Activated T-cell treated with anti-CD3 and anti-CD28 coated beads for 24 hours (primary cell): ENCODE measurements around the gene TOR2A.
"Not testable (repeated sequence)": the region's sequence is repeated elsewhere in the genome, so short reads cannot be mapped to it uniquely, and the experiment has no call there.

ENCODE experiments used
- DNase-seq: peaks from one replicate; pipeline ENCODE4 v3.0.0-alpha.2; 2020; ENCODE audit warnings: low read depth

The TOR2A gene

DNA sequence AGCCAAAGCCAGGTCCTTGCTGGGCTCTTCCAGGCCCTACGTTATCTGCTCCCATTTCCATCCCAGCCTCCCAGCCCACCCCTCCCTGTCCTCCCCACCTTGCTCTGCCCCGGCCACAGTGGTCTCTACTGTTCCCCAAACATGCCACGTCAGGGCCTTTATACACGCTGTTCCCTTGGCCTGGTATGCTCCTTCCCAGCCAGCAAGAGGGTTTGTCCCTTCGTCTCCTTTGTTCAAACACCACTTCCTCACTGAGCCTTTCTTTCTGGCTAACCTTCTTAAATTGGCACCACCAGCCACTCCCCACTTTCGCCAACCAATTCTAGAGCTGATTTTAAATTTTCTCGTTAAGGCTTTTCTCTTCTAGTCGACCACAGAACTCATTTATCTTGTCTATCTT, 33.6 kb upstream of the TOR2A start:
- no peak for DNase-seq

DNA sequence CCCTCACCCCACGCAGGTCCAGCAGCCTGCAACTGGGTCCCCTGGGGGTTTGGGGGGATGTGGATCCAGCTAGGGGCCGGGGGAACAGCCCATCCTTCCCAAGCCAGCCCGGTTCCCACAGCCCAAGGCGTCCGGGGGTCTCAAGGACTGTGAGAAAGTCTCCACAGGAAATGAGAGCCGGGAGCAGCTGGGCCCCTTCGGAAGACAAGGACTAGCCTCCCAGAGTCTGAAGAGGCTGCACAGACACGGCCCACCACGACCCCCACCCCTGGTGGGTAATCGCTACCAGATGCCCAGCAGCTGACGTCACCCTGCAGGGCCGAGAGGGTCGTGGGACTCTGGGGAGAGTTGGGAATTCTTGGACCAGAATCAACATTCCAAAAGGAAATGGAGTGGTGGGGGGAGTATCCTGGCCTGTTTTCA, 32.8 kb upstream of the TOR2A start:
- no peak for DNase-seq

DNA sequence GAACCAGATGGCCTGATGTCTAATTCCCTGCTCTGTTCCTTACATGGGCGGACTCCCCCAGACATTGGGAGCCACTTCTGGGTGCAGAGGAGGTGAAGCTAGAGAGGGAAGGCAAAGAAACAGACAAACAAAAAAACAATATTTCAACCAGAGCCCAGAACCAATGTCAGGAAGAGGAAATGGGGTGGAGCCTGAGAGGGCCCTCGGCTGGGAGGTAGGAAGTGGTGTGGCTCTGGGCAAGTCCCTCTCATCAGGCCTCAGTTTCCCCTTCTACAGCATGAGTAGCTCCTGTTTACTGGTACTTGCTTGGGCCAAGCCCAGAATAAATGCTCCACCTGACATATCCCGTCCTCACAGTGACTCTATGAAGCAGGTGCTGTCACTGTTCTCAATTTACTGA, 32.3 kb upstream of the TOR2A start:
- no peak for DNase-seq

DNA sequence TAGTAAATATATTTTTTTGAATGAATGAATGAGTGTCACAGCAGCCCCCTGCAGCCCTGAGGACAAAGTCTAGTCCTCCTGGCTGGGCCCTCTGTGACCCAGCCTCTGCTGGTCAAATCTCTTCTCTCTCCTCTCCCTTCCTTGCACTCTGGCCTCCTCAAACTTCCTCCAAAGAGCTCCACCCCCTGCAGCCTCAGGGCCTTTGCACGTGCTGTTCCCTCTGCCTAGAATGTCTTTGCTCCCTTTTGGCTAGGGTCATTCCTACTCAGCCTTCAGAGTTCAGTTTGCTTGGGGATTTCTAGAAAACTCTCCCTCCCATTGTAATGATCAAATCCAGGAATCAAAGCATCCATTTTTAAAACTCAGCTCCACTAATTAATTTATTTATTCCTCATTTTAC, 30.3 kb upstream of the TOR2A start:
- no peak for DNase-seq

DNA sequence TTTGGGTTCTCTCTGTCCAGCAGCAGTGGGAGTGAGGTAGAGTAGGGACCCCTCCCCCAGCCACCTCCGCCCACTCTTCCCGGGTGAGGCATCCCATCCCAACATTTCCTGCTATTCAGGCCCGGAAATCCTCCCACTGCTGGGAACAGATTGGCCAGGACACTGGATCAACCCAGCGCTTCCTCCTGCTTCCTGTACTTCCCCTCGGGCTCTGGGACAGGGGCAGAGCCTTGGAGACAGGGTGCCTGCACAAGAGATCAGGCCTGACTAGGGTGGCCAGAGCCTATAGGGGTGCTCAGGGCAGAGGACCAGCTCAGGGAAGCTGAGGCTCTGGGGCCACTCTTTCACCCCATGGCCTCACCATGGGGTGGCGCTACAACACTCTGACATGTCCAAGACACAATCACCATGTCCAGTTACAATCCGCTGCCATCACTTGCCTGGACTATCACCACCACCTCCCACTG, 28.9 kb upstream of the TOR2A start:
- no peak for DNase-seq

DNA sequence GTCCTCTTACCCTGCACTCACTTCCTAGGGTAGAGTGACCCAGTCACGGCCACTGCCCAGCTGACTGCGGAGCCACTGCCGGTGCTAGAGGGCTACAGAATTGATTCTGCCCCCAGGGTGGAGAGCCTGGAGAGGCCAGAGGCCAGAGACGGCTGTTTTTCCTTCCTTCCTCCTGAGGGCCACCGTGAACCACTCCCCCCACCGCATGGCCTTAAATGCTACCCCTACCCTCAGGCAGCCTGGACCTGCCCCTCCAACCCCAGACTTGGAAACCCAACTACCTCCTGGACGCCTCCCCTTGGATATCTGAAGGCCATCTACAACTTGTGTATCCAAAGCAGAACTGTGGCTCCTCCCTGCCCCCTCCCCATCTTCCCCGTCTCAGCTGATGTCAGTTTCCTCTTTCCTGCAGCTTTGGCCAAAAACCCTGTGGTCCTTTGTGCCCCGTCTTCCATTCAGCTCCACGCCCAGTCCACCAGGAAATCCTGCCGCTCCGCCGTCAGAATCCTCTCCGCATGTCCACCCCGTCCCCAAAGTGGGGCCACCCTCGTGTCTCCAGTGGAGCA, 27.1 kb upstream of the TOR2A start:
- no peak for DNase-seq

DNA sequence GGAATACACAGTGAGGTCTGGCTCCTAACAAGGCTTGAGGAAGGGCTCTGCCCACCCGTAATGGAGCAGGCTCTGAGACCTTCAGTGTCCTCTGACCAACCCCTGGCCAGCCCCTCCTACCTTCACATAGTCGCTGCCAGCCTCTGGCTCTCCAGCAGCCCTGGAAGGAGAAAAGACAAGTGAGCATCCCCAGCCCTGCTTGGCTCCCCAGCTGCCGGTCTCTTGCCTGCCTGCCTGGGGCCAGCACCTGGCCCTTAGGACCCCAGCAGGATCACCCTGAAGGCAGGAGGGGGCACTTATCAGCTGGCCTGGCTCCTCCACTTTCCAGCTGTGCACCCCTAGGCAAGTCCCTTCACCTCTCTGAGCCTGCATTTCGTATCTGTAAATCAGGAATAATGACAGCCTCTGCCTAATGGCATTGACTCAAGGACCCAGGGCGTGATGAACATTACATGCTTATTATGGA, 26.4 kb upstream of the TOR2A start:
- no peak for DNase-seq

DNA sequence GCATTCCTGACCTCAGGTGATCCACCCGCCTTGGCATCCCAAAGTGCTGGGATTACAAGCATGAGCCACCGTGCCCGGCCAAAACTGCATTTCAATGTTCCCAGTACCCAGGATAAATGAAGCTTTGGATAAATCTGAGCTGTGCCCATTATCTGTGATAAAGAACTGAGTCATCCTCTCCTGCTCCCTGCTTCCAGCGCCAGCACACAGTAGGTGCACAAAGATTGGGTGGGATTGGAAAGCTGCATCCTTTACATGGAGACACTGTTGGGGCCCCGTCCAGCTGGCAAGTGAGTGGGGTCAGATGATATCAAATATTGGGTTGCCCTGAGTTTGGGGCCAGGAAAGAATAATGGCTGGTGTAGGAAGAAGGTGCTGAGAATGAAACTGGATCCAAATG, 26.0 kb upstream of the TOR2A start:
- no peak for DNase-seq

DNA sequence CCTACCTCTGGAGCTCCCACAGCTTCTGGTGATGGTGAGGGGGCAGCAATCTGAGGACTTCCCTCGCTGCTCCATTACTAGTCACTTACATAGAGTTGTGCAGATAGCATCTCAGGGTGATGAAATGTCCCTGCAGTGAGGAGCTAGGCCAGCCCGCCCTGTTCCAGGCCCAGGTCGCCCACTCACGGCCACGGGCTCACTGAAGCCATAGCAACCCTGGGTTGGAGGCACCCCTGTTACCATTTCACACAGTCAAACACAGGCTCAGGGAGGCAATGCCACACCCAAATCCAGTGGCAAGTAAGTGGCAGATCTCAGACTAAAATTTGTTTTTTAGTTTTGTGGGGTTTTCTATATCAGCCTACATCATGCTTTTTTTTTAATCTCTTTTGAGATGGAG, 23.7 kb upstream of the TOR2A start:
- no peak for DNase-seq

DNA sequence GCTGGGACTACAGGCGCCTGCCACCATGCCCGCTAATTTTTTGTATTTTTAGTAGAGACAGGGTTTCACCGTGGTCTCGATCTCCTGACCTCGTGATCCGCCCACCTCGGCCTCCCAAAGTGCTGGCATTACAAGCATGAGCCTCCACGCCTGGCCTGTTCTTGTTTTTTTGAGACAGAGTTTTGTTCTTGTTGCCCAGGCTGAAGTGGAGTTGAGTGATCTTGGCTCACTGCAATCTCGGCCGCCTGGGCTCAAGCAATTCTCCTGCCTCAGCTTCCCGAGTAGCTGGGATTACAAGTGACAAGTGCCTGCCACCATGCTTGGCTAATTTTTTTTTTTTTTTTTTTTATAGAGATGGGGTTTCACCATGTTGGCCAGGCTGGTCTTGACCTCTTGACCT, 21.7 kb upstream of the TOR2A start:
- not testable (repeated sequence) for DNase-seq

DNA sequence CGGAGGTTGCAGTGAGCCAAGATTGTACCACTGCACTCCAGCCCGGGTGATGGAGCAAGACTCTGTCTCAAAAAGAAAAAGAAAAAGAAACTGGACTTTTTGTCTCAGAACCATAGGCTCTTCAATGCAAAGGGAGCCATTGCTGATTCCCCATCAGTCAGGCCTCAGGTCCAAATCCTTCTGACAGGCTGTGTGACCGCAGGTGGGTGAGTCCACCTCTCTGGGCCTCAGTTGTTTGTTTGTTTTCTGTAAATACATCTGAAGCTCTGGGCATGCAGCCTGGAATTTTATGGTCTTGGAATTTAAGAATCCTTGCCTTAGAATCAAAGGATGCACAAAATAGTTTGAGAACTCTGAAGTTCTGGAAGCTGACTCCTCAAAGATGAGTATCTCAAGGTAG, 21.1 kb upstream of the TOR2A start:
- DNase-seq, result no peak

DNA sequence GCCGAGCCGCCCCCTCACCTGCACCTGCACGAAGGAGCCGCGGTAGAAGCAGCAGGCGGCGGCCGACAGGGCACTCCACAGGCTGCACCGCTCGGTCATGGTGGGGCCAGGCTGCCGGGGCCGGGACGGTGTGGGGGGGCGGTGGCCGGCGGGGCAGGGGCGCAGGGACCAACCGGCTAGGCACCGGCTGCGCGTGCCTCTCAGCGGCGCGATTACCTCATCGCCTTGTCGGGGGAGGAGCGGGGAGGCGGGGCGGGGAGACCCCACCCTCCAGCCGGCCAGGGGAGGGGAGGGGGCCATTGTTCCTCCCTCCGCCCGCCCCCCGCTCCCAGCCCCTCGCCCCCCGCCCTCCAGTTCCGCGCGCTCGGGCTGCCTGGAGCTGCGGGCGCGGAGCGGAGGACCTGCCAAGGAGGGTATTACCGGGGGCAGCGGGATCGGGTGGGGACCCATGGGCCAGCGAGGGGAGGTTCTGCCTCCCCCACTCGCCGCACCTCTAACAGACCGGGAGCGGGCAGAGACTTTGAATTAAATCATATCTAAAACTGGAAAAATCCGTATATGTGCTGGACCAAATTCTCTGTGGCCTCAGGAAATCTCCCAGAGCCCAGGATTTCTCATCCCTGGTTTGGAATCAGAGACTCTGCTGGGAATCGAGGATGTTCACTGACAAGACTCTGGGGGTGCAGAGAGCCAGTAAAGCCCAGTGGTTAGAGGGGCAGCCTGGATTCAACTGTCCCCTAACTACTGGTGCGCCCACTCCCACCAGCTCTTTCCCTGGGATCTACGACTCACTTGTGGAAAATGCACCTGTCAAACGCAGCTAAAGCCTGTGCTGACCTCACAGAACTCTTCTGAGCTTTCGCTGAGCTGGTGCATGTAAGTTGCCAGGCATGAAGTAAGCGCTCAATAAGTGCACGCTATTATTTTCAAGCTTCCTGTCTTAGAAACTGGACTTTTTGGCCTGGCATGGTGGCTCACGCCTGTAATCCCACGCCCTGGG, 20.3 kb upstream of the TOR2A start:
- no peak for DNase-seq

DNA sequence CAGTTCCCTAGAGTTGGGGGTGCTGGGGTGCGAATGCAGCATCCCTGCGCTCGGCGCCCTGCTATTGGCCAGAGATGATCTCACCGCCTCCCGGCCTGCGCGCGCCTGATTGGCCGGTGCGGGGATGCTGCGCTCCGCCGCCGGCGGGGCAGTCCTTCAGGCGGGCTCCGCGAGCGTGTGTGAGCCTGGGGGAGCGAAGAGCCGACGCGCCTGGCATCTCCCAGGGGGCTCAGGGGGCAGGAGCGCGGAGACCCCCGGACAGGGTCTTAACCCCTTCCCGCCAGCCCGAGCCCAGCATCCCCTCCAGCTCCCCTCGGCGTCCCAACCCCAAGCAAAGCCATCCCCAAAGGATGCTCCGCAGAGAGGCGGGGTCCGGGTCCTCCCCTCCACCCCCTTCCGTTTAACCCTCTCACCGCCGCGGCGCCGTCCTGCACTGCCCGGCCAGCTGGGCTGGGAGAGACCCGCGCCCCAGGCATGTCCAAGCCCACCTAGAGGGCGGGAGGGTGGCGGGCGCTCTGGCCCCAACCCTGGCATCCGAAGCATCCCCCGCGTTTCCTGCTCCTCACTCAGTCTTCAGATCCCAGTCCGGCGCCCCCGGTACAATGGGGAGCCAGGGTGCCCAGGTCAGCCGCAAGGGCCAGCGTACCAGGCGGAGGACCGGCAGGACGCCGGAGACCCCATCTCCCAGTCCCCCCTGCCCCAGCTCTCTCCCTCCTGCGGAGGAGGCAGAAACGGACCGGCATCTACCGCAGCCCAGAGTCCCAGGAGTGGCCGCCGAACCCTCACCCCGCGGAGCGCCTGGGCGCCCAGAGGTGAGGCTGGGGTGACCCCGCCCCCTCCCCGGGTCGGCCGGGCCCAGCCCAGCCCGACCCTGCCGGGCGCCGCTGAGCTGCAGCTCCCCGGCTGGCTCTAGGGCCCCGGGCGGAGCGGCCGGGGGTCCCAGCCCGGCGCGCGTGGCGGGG, 19.3 kb upstream of the TOR2A start:
- DNase-seq, result no peak

DNA sequence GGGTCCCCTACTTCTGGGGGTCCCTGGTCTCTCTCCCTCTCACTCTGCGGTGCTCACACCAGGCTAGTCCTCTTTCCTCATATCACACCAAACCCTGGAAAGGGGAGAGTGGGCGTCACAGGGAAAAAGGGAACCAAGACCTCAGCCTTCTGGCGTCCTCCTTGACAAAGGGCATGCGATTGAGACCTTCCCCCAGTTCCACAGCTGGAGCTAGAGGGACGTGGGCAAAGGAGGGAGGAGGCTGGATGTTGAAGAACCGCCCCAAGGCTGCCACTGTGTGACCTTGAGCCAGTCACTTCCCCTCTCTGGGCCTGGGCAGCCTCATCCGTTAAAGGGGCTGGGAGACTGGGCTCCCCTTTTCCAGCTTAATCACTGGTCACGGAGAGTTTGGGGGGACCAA, 18.5 kb upstream of the TOR2A start:
- no peak for DNase-seq

DNA sequence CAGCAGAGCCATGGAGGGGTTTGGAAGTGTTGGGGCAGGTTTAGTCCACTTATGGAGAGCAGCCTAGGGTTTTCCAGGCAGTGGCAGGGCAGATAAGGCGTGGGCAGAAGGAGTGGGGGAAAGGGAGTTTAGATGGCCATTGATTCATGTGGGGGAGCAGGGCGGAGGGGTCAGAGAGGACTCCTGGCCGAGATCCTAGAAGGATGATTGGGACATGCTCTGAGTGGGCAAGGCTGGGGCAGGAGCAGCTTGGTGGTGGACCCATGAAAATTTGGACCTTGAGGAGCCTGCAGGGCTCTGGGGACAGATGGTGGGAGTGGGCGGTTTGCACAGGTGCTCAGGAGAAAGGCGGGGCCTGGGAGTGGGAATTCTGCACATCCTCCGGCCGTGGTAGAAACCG, 18.1 kb upstream of the TOR2A start:
- no peak for DNase-seq

DNA sequence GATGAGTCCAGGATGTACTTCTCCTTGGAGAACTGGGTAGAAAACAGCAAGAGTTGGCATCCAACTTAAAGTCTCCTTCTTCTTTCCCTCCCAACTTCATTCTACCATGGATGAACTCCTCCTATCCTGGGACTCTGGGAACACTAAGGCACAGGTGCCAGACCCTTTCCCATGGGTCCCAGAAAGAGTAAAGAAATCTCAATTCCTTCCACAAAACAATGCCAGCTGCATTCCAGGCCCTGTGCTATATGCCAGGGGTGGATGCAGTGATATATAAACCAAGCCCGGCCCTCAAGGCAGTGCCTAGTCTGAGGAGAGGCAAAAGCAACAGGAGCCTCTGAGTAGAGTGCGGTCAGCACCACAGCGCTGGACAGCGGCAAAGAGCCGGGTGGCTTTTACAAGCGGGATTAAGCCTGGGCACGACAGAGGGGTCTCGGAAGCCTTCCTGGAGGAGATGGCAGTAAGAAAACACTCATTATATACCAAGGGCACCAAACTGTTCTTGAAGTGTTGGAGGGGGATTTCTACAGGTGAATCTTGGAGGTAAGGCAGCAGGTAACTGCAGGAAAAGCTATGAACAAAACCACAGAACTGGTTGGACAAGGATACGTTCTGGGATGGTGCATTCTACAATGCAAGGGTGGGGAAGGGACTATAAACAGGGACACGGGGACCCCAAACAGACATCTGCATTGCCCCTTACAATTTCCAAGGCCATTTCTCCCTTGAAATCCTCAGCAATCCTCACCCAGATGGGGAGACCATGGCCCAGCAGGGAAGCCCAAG, 16.4 kb upstream of the TOR2A start:
- DNase-seq, result no peak

DNA sequence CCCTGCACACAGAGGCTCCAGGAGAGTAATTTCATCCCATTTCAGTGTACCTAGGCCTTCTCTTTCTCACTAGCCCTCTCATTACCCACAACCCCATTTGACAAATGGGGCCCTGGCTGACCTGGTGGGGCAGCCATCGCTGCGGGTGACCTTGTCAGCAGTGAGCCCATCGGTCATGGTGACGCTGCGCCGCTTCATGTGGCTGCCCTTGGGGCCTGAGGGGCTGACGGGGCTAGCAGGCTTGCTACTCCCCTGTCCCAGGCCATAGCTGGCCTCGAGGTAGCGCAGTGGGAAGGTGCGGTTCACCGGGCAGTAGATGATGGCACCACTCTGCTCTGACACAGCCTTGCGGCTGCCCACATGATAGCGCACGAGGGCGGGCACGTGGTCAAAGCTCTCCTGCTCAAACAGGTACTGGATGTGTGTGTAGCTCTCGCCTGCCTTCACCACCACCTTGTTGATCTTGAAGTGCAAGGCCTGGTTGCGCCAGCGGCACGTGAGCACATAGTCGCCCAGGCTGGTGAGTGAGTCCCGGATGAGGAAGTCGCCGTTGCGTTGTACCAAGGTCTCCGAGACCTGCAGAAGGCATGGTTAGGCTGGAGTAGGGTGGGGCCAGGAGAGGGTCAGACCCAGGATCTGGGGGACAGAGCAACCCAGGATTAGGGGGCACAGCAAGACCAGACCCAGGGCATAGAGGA, 14.1 kb upstream of the TOR2A start:
- DNase-seq, result no peak

DNA sequence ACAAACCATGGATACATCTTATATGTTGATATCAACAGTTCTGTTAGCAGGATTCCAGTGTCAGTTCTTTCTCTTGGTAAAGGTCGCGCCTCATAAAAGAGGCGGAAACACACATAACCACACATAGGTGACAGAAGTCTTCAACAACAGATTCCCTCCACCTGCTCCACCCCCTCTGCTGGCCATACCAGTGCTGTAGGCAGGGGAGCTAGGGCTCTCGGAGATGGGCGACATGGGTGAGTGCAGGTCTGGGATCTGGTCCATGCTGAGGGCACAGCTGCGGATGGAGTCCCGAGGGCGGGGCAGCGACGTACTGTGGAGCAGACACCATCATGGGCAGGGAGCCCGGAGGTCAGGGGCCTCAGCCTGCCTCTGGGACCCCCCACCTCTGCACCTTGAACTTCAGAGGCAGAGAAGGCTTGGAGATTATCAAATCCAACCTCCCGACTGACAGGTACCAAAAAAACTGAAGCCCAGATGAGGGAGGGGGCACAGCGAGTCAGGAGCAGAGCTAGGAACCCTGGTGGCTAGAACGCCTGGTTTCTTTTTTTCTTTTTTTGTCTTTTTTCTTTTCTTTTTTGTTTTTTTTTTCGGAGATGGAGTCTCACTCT, 12.0 kb upstream of the TOR2A start:
- no peak for DNase-seq

DNA sequence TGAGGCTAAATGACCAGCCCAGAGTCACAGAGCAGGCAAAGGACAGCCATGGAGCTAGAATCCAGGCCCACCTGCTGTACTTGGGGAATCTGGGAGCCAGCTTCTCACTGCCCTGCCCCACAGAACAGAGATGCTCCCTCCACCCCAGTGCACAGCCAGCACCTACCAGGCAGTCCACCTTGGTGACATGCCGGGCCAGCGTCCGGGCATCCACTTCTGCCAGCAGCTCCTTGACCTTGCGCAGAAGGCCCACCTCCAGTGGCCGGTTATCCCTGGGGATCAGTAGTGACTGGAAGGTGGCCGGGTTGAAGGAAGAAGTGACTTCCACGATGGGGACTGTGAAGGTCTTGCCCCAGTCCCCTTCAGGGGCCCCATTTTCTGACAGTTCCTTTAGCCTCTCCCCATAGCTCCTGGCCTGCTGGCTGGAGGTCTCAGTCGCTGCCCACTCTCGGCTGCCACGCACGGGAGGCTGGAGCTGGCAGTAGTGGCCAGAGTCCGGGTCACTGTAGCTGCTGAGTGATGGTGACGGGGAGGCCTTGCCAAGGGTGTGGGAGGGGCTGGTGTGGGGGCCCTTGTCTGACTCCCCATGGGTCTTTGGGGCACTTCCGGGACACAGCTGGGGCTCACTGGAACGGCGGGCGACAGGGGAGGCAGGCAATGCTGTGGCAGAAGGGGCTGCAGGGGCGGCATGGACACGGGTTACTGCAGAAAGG, 9.5 kb upstream of the TOR2A start:
- DNase-seq, result no peak
